Right cardiac atrium (tissue), 5 donors: ENCODE measurements around the gene C3orf80. TPM values are rescaled to one million over a fixed set of nuclear protein-coding genes. Genes with fewer than 3 reads are reported as not detected.
"Not testable (repeated sequence)": the region's sequence is repeated elsewhere in the genome, so short reads cannot be mapped to it uniquely, and the experiment has no call there.

Experiments used
- ATAC-seq, 2 donors: fragments of 200-7000 bp; cut with Tn5 transposase; one replicate each; pipeline versions ENCODE4 v1.8.0 to v1.9.1; 2020; ENCODE audit warnings: moderate library complexity in 2 of 2, mild to moderate bottlenecking in 1 of 2
- DNase-seq, 3 donors: peaks; one replicate each; pipeline ENCODE4 v3.0.0-alpha.2; 2020
- H3K27ac ChIP-seq: one replicate; pipeline ENCODE4 v1.5.1; 2013; ENCODE audit warnings: mild to moderate bottlenecking, low read length, control low read depth, moderate library complexity
- H3K27me3 ChIP-seq: one replicate; pipeline ENCODE4 v1.6.1; 2013; ENCODE audit not compliant: control insufficient read depth, insufficient read depth
- H3K4me1 ChIP-seq: one replicate; pipeline ENCODE4 v1.6.1; 2013; ENCODE audit warnings: low read length; ENCODE audit not compliant: control insufficient read depth, insufficient read depth
- H3K4me3 ChIP-seq: one replicate; pipeline ENCODE4 v1.5.1; 2013; ENCODE audit warnings: low read length, control low read depth
- H3K9me3 ChIP-seq: one replicate; pipeline ENCODE4 v1.6.1; 2013; ENCODE audit warnings: low read length; ENCODE audit not compliant: control insufficient read depth
- WGBS: extraction: QIAGEN DNeasy Blood & Tissue Kit; methylation state at CpG from one replicate; pipeline ENCODE4 v1.1.7; 2013; 5-methylcytosine and 5-hydroxymethylcytosine counted together
- intact Hi-C, 4 donors: fragments of 100-400 bp; cut with DNase I; formaldehyde crosslinking; loops; one replicate each; pipeline versions ENCODE4 v1.11.0 to v1.14.0; 2022 to 2023
- polyA plus RNA-seq: library from polyadenylated mRNA; stranded (reverse); fragments of 200-250 nt; gene quantifications from one replicate; pipeline ENCODE4 v1.2.3, GENCODE V29; 2013
- total RNA-seq, 4 donors: library from RNA; stranded (reverse); fragmentation: NEBNext Ultra II Directional; extraction: Animal tissue kit (Norgen Biotek cat#: 25700); gene quantifications; one replicate each; pipeline ENCODE4 v1.2.1, GENCODE V29; 2021
- donor health status: healthy with polysubstance abuse.
- donor health status: DM: no; HTN: yes; CAD: no.
- donor health status: DM: no; HTN: no; CAD: no.
- donor health status: DM: no; HTN: yes; CAD: no; lungs with severe emphysema.
- donor health status: DM: yes; HTN: yes; CAD: no.

Gene C3orf80
- total and polyA plus RNA-seq, 5 donors = 0.16 to 0.76 (median 0.40) TPM

GRCh38 chr3:160213191-160213590, 12.0 kb upstream of the C3orf80 start:
- 69% methylated on average over 1 of the region's 1 CpG for WGBS
- no peaks in the 10 kb centered on the region for H3K27me3 ChIP-seq

DNA sequence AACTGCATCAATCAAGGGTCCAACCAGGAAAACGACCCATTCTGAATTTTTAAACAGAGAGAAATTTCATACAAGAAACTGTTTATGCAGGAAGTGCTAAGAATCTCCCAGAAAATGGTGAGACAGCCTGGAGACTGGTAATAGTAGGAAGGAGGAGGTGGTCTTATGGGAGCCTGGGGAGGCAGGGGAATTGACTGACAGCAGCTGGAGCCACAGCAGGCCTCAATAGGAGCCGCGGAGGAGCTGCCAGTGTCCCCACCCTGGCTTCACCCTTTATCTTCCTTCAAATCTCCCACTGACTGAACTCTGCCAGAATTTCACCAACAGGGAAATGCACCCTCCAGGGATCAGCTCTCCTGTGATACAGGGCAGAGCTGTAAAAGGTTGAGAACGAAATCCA, 7.5 kb upstream of the C3orf80 start:
- WGBS = 62% methylated on average over 4 of the region's 4 CpGs
- Histone ChIP-seq H3K9me3 (no peaks in the 10 kb centered on the region), H3K27ac (no peak overlapping the region), H3K4me1 (no peaks in the 10 kb centered on the region), H3K27me3 (no peaks in the 10 kb centered on the region), H3K4me3 (no peak overlapping the region)
- ATAC-seq (no peak), DNase-seq (no peak)
- intact Hi-C loops = no loop called here

More at GRCh38 chr3:160213191-160213590, 12.0 kb upstream of the C3orf80 start:
- intact Hi-C loops = no loop called here
- no peak overlapping the region for H3K4me3 ChIP-seq
- DNase-seq = no peak
- H3K4me1 ChIP-seq = peaks cover 2% of the 10 kb centered on the region
- no peaks in the 10 kb centered on the region for H3K9me3 ChIP-seq
- H3K27ac ChIP-seq = no peak overlapping the region
- ATAC-seq = no peak

DNA sequence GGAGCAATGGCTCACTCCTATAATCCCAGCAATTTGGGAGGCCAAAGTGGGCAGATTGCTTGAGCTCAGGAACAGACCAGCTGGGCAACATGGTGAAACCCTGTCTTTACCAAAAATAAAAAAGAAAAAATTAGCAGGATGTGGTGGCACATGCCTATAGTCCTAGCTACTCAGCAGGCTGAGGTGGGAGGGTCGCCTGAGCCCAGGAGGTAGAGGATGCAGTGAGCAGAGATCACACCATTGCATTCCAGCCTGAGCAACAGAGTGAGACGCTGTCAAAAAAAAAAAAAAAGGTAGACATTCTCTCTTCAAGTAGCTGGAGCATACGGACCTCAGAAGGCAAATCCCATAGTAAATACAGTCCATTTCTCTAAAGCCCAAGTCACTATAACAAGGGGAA, 7.1 kb upstream of the C3orf80 start:
- H3K4me3 ChIP-seq = no peak overlapping the region
- H3K9me3 ChIP-seq = no peaks in the 10 kb centered on the region
- WGBS = 51% methylated on average over 3 of the region's 3 CpGs
- DNase-seq (no peak), ATAC-seq (no peak)
- H3K4me1 ChIP-seq = no peaks in the 10 kb centered on the region
- intact Hi-C loops = no loop called here
- no peak overlapping the region for H3K27ac ChIP-seq
- H3K27me3 ChIP-seq = no peaks in the 10 kb centered on the region

DNA sequence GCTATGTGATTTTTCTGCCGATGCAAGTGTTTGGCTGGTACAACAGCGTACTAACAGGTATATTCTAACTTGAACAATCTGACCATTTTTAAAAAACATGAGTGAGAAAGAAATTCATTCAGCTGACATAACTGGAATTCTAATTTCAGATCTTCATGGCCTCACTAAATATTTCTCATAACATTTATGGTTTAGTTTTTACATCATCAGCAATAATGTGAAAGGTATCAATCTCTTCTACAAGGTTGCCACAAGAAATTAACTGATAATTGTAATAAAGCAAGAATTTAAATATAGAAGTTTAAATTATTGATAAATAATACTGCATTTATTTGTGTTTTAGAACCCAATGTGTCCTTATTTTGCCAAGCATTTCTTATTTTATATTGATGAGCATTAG, 5.2 kb upstream of the C3orf80 start:
- Histone ChIP-seq H3K9me3 (no peaks in the 10 kb centered on the region), H3K27me3 (no peaks in the 10 kb centered on the region), H3K4me3 (no peak overlapping the region), H3K27ac (no peak overlapping the region), H3K4me1 (peaks cover 2% of the 10 kb centered on the region)
- intact Hi-C loops = no loop called here
- ATAC-seq (no peak), DNase-seq (no peak)
- 96% methylated on average over 2 of the region's 2 CpGs for WGBS

GRCh38 chr3:160221019-160221418, 4.2 kb upstream of the C3orf80 start:
- Histone ChIP-seq H3K4me1 (peaks cover 2% of the 10 kb centered on the region), H3K27me3 (no peaks in the 10 kb centered on the region), H3K27ac (no peak overlapping the region), H3K4me3 (no peak overlapping the region), H3K9me3 (no peaks in the 10 kb centered on the region)
- WGBS = 25% methylated on average over 2 of the region's 2 CpGs
- intact Hi-C loops = no loop called here
- DNase-seq (no peak), ATAC-seq (peak in 1 of 2 donors; percentile 60)

DNA sequence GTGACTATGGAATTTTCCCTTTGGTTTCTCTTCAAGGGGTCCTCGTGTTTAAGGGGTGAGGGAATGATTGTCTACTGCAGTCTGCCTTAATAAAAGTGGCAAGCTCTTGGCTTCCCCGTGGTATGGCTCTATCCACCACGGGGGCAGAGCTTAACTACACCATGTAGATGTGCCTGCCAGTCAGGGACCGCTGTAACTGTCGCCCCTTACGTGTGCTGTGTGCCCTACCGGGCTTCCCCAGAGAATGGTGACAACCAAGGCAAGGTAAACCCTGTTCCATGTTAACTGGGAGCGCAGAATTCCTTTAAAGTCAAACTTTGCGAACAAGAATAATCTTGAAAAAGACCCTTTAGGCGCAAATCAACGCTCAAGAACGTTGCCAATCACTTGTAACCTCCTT, 966 bp upstream of the C3orf80 start:
- DNase-seq = no peak
- peaks cover 2% of the 10 kb centered on the region for H3K4me1 ChIP-seq
- H3K27me3 ChIP-seq = no peaks in the 10 kb centered on the region
- no peak for ATAC-seq
- H3K27ac ChIP-seq = no peak overlapping the region
- intact Hi-C loops = no loop called here
- no peaks in the 10 kb centered on the region for H3K9me3 ChIP-seq
- WGBS = 30% methylated on average over 12 of the region's 12 CpGs
- no peak overlapping the region for H3K4me3 ChIP-seq

- Histone ChIP-seq H3K4me1 (peaks cover 2% of the 10 kb centered on the region), H3K27ac (no peak overlapping the region), H3K9me3 (no peaks in the 10 kb centered on the region), H3K27me3 (no peaks in the 10 kb centered on the region), H3K4me3 (peak overlapping the region; percentile 54)
- WGBS = 10% methylated on average over 16 of the region's 16 CpGs
- ATAC-seq = no peak
- no peak for DNase-seq
- intact Hi-C loops = no loop called here
Measured at GRCh38 chr3:160224811-160225175, 429 bp upstream of the C3orf80 start.

- WGBS = 2% methylated on average over 87 of the region's 87 CpGs
- peak in 2 of 3 donors; percentile 20 to 62 for DNase-seq
- Histone ChIP-seq H3K27me3 (no peaks in the 10 kb centered on the region), H3K27ac (no peak overlapping the region), H3K4me1 (peaks cover 2% of the 10 kb centered on the region), H3K4me3 (peak overlapping the region; percentile 54), H3K9me3 (no peaks in the 10 kb centered on the region)
- ATAC-seq = peak; percentile 22 to 57
- intact Hi-C loops = no loop called here
Measured at GRCh38 chr3:160226026-160226907, 1.0 kb downstream of the C3orf80 start.

GRCh38 chr3:160227419-160227818, 2.2 kb downstream of the C3orf80 start:
- DNase-seq = no peak
- intact Hi-C loops = no loop called here
- 68% methylated on average over 3 of the region's 3 CpGs for WGBS
- Histone ChIP-seq H3K27ac (no peak overlapping the region), H3K27me3 (no peaks in the 10 kb centered on the region), H3K4me1 (peaks cover 2% of the 10 kb centered on the region), H3K9me3 (no peaks in the 10 kb centered on the region), H3K4me3 (no peak overlapping the region)
- no peak for ATAC-seq

DNA sequence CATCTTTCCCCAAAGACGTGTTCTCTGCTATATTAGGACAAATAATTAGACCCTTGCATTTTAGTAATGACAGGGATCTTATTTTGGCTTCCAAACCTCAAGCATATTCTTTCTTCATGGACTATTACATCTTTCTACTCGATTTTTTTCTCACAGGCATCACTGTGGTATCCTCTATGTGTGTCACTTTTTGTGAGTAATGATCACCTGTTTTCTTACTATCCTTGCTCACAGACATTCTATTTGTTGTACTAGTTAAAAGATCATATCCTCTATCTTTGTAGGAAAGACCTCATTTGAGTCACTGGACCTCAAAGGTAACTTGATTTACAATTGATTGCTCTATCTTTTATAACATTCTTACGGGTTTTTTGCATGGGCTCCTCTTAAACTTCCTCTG, 6.8 kb downstream of the C3orf80 start:
- Histone ChIP-seq H3K9me3 (no peaks in the 10 kb centered on the region), H3K4me1 (no peaks in the 10 kb centered on the region), H3K27ac (no peak overlapping the region), H3K27me3 (no peaks in the 10 kb centered on the region), H3K4me3 (no peak overlapping the region)
- DNase-seq (no peak), ATAC-seq (no peak)
- 71% methylated on average over 3 of the region's 3 CpGs for WGBS
- intact Hi-C loops = no loop called here

DNA sequence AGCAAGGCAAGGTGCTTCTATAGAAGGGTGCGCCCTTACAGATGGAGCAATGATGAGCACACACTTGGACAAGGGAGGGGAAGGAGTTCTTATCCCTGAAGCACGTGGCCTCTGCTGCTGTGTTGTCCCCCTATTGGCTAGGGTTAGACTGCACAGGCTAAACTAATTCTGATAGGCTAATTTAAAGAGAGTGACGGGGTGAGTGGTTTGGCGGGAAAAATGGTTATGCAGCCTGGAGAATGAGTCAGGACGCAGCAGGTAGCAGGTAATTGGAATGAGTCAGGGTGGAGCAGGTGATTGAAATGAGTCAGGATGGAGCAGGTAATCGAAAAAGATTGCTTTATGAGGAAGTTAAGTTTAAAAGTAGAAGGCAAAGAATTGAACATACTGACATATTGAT, 15.5 kb downstream of the C3orf80 start:
- WGBS = 87% methylated on average over 6 of the region's 6 CpGs
- DNase-seq, H3K9me3 ChIP-seq, H3K4me3 ChIP-seq, ATAC-seq, H3K27ac ChIP-seq, H3K27me3 ChIP-seq, H3K4me1 ChIP-seq, intact Hi-C loops: not testable (repeated sequence)
